ENCODE results near the gene DNAJC9. TPM values are rescaled to one million over a fixed set of nuclear protein-coding genes. Genes with fewer than 3 reads are reported as not detected.

DNAJC9 gene
- total RNA-seq, 2 experiments from 2014 or later, result 15.4 to 15.8 TPM

DNA sequence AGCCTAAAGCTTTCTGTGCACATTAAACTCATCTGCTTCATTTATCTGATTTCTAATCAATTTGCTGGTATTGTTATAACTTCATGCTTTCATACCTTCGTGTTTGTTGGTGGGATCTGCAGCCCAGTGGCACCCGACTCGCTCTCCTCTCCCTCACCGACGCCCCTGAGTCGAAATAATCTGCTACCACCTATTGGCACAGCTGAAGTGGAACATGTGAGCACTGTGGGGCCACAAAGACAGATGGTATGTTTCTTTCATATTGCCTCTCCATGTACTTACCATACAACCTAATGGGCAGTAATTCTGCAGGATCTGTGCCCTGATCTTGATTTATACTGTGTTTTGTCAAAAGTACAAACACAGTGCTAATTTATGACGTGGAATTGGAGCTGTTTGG, 12.4 kb downstream of the DNAJC9 start:
- peaks cover 55% of the 10 kb centered on the region for H3K36me3 Mint-ChIP-seq (ENCODE audit: low read depth)
- no peaks in the 10 kb centered on the region for H3K9me3 ChIP-seq (ENCODE audit: control insufficient read depth in 1 of 2, insufficient read depth in 1 of 2, low read length in 2 of 2)
- no peaks in the 10 kb centered on the region for H3K27me3 ChIP-seq (ENCODE audit: control insufficient read depth in 1 of 2, insufficient read depth in 2 of 2, low read length in 2 of 2)
- H3K36me3 ChIP-seq (ENCODE audit: insufficient read depth, low read length), result peaks cover 50% of the 10 kb centered on the region
- H3K4me1 ChIP-seq (ENCODE audit: insufficient read depth, low read length), result no peaks in the 10 kb centered on the region
- ChIA-PET POLR2A (interaction anchor here (0.6 to 2.1 kb wide), 2 partner anchors 12 to 88 kb away, joined by 3 to 11 read pairs; partner anchors contain the start of gene DNAJC9), CTCF (no interaction called here)
- TF ChIP-seq, protein P1, sequence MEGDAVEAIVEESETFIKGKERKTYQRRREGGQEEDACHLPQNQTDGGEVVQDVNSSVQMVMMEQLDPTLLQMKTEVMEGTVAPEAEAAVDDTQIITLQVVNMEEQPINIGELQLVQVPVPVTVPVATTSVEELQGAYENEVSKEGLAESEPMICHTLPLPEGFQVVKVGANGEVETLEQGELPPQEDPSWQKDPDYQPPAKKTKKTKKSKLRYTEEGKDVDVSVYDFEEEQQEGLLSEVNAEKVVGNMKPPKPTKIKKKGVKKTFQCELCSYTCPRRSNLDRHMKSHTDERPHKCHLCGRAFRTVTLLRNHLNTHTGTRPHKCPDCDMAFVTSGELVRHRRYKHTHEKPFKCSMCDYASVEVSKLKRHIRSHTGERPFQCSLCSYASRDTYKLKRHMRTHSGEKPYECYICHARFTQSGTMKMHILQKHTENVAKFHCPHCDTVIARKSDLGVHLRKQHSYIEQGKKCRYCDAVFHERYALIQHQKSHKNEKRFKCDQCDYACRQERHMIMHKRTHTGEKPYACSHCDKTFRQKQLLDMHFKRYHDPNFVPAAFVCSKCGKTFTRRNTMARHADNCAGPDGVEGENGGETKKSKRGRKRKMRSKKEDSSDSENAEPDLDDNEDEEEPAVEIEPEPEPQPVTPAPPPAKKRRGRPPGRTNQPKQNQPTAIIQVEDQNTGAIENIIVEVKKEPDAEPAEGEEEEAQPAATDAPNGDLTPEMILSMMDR (IDR thresholded peaks at IDR 0.05), result no peak
- intact Hi-C loops (cut with DNase I, micrococcal nuclease), result no loop called here
- no peaks in the 10 kb centered on the region for H3K27me3 Mint-ChIP-seq
- H3K27ac ChIP-seq (ENCODE audit: low read depth in 1 of 2, low read length in 2 of 2), result no peak overlapping the region
- no peak for DNase-seq
- H3K4me3 ChIP-seq (ENCODE audit: low read length), result no peak overlapping the region
- H3K4me1 Mint-ChIP-seq (ENCODE audit: low read depth), result no peaks in the 10 kb centered on the region
- H3K27ac Mint-ChIP-seq, result no peak overlapping the region
- H3K4me3 Mint-ChIP-seq, result no peak overlapping the region
- H3K9me3 Mint-ChIP-seq, result no peaks in the 10 kb centered on the region
- no peak for ATAC-seq (ENCODE audit: poor library complexity)

DNA sequence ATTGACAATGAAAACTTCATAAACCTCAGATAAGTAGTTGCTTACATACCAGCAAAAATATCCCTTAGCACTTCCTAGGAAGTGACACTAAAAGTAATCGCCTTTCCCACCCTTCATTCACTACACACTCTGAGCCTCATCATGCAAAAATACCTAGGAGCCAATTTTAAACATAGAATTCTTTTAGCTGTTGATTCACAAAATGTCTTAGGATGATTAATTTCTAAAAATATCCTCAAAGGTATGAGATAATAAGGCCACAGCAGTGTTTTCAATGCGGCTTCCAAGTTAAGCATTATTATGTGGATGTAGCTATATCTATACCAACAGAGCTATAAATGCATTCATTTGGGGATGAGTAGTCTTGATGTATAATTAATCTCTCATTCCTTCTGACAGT, 13.2 kb downstream of the DNAJC9 start:
- Histone ChIP-seq H3K4me3 (ENCODE audit: low read length) (no peak overlapping the region), H3K4me1 (ENCODE audit: insufficient read depth, low read length) (no peaks in the 10 kb centered on the region), H3K9me3 (ENCODE audit: control insufficient read depth in 1 of 2, insufficient read depth in 1 of 2, low read length in 2 of 2) (no peaks in the 10 kb centered on the region), H3K36me3 (ENCODE audit: insufficient read depth, low read length) (peaks cover 51% of the 10 kb centered on the region), H3K27ac (ENCODE audit: low read depth in 1 of 2, low read length in 2 of 2) (no peak overlapping the region), H3K27me3 (ENCODE audit: control insufficient read depth in 1 of 2, insufficient read depth in 2 of 2, low read length in 2 of 2) (no peaks in the 10 kb centered on the region)
- ChIA-PET POLR2A (interaction anchor here (2.1 kb wide), 1 partner anchor 13 kb away, joined by 11 read pairs; the partner anchor contains the start of gene DNAJC9), CTCF (no interaction called here)
- ATAC-seq (ENCODE audit: poor library complexity) (no peak), DNase-seq (no peak)
- Mint-ChIP-seq H3K4me1 (ENCODE audit: low read depth) (no peaks in the 10 kb centered on the region), H3K4me3 (no peak overlapping the region), H3K27ac (no peak overlapping the region), H3K36me3 (ENCODE audit: low read depth) (peaks cover 51% of the 10 kb centered on the region), H3K27me3 (no peaks in the 10 kb centered on the region), H3K9me3 (no peaks in the 10 kb centered on the region)
- intact Hi-C loops (cut with DNase I, micrococcal nuclease), result no loop called here
- TF ChIP-seq, protein P1 (IDR thresholded peaks at IDR 0.05), result no peak

DNA sequence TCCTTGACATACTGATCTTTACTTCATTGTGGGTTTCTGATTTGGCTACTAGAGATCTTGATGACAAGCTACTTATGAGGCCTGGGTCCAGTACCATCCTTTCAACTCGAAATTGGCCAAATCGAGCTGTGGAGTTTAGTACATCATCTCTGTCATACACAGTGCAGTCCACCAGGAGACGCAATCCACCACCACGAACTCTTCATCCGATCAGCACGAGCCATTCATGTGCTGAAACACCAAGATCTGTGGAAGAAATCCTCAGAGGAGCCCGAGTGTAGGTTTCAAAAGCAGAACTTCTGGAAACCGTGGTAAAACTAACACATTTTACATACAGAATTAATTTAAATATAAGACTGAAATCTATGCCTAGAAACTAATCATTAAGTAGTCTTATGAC, 14.2 kb downstream of the DNAJC9 start:
- ATAC-seq (ENCODE audit: poor library complexity) (no peak), DNase-seq (peak in 1 of 14 experiments; percentile 29)
- H3K4me1 Mint-ChIP-seq (ENCODE audit: low read depth), result no peaks in the 10 kb centered on the region
- H3K4me1 ChIP-seq (ENCODE audit: insufficient read depth, low read length), result no peaks in the 10 kb centered on the region
- TF ChIP-seq, protein P1 (IDR thresholded peaks at IDR 0.05), result no peak
- peaks cover 52% of the 10 kb centered on the region for H3K36me3 ChIP-seq (ENCODE audit: insufficient read depth, low read length)
- H3K27me3 Mint-ChIP-seq, result no peaks in the 10 kb centered on the region
- H3K4me3 Mint-ChIP-seq, result no peak overlapping the region
- intact Hi-C loops (cut with DNase I, micrococcal nuclease), result no loop called here
- ChIA-PET CTCF (no interaction called here), POLR2A (no interaction called here)
- H3K27ac ChIP-seq (ENCODE audit: low read depth in 1 of 2, low read length in 2 of 2), result no peak overlapping the region
- peak overlapping the region; percentile 5 for H3K27ac Mint-ChIP-seq
- no peak overlapping the region for H3K4me3 ChIP-seq (ENCODE audit: low read length)
- no peaks in the 10 kb centered on the region for H3K9me3 Mint-ChIP-seq
- peaks cover 48% of the 10 kb centered on the region for H3K36me3 Mint-ChIP-seq (ENCODE audit: low read depth)
- no peaks in the 10 kb centered on the region for H3K9me3 ChIP-seq (ENCODE audit: control insufficient read depth in 1 of 2, insufficient read depth in 1 of 2, low read length in 2 of 2)
- no peaks in the 10 kb centered on the region for H3K27me3 ChIP-seq (ENCODE audit: control insufficient read depth in 1 of 2, insufficient read depth in 2 of 2, low read length in 2 of 2)
